ENCODE data around the gene AP2A2.

- no peak for TF ChIP-seq CTCF (IDR thresholded peaks at IDR 0.05)
- TF ChIP-seq POLR2A (IDR thresholded peaks at IDR 0.05), result no peak
These were observed at the start of gene AP2A2 for GRCh38 chr11:925496-926301.

All from lower leg skin (tissue), 3 donors.